Left ventricle myocardium inferior (tissue), 1 donor: Measurements from ENCODE around the gene NKG7. TPM values are rescaled to one million over a fixed set of nuclear protein-coding genes. Genes with fewer than 3 reads are reported as not detected.

Source experiments
- DNase-seq: peaks from one replicate; pipeline ENCODE4 v3.0.0-alpha.2; 2020
- H3K27ac ChIP-seq: fragments of 200-600 bp; replicated peaks from 2 replicates; pipeline ENCODE4 v1.8.0; 2021
- H3K27me3 ChIP-seq: fragments of 200-600 bp; 2 replicates; pipeline ENCODE4 v1.8.0; 2021; ENCODE audit warnings: low read depth
- H3K36me3 ChIP-seq: fragments of 200-600 bp; 2 replicates; pipeline ENCODE4 v1.8.0; 2021
- H3K4me1 ChIP-seq: fragments of 200-600 bp; 2 replicates; pipeline ENCODE4 v1.8.0; 2021
- H3K4me3 ChIP-seq: fragments of 200-600 bp; 2 replicates; pipeline ENCODE4 v1.8.0; 2021; ENCODE audit warnings: mild to moderate bottlenecking, moderate library complexity
- H3K9me3 ChIP-seq: fragments of 200-600 bp; replicated peaks from 2 replicates; pipeline ENCODE4 v1.8.0; 2021
- intact Hi-C: fragments of 100-400 bp; cut with micrococcal nuclease; formaldehyde crosslinking; loops from one replicate; pipeline ENCODE4 v1.11.0; 2022
- total RNA-seq: library from RNA; stranded (reverse); fragmentation: NEBNext Ultra II Directional; extraction: Animal tissue kit (Norgen Biotek cat#: 25700); gene quantifications from one replicate; pipeline ENCODE4 v1.2.1, GENCODE V29; 2021
- TF ChIP-seq, protein P1 (sequence below): fragments of 200-600 bp; IDR thresholded peaks from 2 replicates; pipeline ENCODE4 v1.8.0; 2021; ENCODE audit warnings: antibody characterized with exemption, mild to moderate bottlenecking, borderline replicate concordance
- donor health status: DM: no; HTN: yes; CAD: no; lungs with severe emphysema.

NKG7 gene
- total RNA-seq, 1 donor from 2014 or later, result 1.8 TPM

DNA sequence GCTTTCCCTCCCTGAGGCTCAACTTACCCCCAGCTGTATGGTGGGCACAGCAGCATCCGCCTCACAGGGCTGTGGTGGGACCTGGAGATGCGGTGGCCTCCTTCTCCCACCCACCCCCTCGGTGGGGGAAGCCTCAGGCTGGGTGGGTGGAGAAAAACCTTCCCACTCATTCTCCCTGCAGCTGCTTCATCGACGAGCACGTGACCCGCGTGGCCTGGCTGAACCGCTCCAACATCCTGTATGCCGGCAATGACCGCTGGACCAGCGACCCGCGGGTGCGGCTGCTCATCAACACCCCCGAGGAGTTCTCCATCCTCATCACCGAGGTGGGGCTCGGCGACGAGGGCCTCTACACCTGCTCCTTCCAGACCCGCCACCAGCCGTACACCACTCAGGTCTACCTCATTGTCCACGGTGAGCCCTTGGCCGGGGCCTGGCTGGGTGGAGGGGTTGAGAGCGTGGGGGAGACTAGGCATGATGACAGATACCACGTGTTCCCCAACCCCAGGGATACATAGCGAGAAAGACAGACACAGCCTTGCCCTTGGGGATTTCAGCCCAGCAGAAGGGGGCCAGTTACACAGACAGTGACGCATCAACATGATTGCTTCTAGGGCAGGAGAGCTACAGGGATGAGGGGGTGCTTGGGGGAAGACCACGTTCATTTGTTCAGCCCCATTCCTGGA is 48.8 kb downstream of the NKG7 start:
- no peak for DNase-seq
- no peaks in the 10 kb centered on the region for H3K9me3 ChIP-seq
- no peak overlapping the region for H3K27ac ChIP-seq
- no peaks in the 10 kb centered on the region for H3K36me3 ChIP-seq
- peaks cover 76% of the 10 kb centered on the region for H3K27me3 ChIP-seq
- peaks cover 14% of the 10 kb centered on the region for H3K4me1 ChIP-seq
- TF ChIP-seq, protein P1, sequence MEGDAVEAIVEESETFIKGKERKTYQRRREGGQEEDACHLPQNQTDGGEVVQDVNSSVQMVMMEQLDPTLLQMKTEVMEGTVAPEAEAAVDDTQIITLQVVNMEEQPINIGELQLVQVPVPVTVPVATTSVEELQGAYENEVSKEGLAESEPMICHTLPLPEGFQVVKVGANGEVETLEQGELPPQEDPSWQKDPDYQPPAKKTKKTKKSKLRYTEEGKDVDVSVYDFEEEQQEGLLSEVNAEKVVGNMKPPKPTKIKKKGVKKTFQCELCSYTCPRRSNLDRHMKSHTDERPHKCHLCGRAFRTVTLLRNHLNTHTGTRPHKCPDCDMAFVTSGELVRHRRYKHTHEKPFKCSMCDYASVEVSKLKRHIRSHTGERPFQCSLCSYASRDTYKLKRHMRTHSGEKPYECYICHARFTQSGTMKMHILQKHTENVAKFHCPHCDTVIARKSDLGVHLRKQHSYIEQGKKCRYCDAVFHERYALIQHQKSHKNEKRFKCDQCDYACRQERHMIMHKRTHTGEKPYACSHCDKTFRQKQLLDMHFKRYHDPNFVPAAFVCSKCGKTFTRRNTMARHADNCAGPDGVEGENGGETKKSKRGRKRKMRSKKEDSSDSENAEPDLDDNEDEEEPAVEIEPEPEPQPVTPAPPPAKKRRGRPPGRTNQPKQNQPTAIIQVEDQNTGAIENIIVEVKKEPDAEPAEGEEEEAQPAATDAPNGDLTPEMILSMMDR, result no peak
- intact Hi-C loops, result no loop called here
- H3K4me3 ChIP-seq, result no peak overlapping the region

DNA sequence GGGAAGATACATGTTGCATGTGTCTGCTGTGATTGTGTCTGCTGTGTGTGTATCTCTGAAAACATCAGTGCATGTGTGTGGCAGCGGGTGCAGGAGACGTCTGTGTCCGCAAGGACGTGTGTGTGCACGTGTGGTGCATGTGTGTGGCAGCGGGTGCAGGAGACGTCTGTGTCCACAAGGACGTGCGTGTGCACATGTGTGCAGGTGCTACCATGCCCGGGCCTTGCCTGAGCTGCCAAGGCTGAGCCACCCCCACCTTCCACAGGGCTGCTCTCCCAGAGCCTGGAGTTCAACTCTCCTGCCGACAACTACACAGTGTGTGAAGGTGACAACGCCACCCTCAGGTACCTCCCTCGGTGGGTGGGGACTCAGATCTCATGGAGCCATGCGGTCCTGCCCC is 50.7 kb downstream of the NKG7 start:
- no peaks in the 10 kb centered on the region for H3K36me3 ChIP-seq
- no peak overlapping the region for H3K4me3 ChIP-seq
- DNase-seq, result no peak
- no peaks in the 10 kb centered on the region for H3K4me1 ChIP-seq
- peaks cover 76% of the 10 kb centered on the region for H3K27me3 ChIP-seq
- no peak overlapping the region for H3K27ac ChIP-seq
- intact Hi-C loops, result no loop called here
- TF ChIP-seq, protein P1, result no peak
- H3K9me3 ChIP-seq, result no peaks in the 10 kb centered on the region

Other genes starting within 250 kb of the NKG7 start
- gene SIGLEC9, start 247.7 kb downstream of the NKG7 start, total RNA-seq, result 1.7 TPM
- 0.47 TPM for gene SIGLEC7, start 230.4 kb downstream of the NKG7 start, total RNA-seq
- 3.0 TPM for gene CD33, start 147.6 kb downstream of the NKG7 start, total RNA-seq
- not detected for gene SIGLECL1, start 121.6 kb downstream of the NKG7 start, total RNA-seq
- gene IGLON5, start 61.0 kb downstream of the NKG7 start, total RNA-seq, result not detected
- gene VSIG10L, start 30.5 kb downstream of the NKG7 start, total RNA-seq, result 0.66 TPM
- 365 TPM for gene ETFB, start 6.3 kb downstream of the NKG7 start, total RNA-seq
- 1.5 TPM for gene CLDND2, start 3.7 kb downstream of the NKG7 start, total RNA-seq
- not detected for gene LIM2, start 15.3 kb upstream of the NKG7 start, total RNA-seq
- gene C19orf84, start 17.9 kb upstream of the NKG7 start, total RNA-seq, result not detected
- gene SIGLEC10, start 45.0 kb upstream of the NKG7 start, total RNA-seq, result 0.38 TPM
- 0.16 TPM for gene SIGLEC8, start 85.8 kb upstream of the NKG7 start, total RNA-seq
- gene CEACAM18, start 105.9 kb upstream of the NKG7 start, total RNA-seq, result not detected
- 0.11 TPM for gene SIGLEC12, start 129.1 kb upstream of the NKG7 start, total RNA-seq
- gene SIGLEC6, start 159.0 kb upstream of the NKG7 start, total RNA-seq, result 0.33 TPM
- gene ZNF175, start 198.6 kb upstream of the NKG7 start, total RNA-seq, result 7.3 TPM